ENCODE measurements around the gene NR1H3. TPM values are rescaled to one million over a fixed set of nuclear protein-coding genes. Genes with fewer than 3 reads are reported as not detected.
"Not testable (repeated sequence)": the region's sequence is repeated elsewhere in the genome, so short reads cannot be mapped to it uniquely, and the experiment has no call there.

NR1H3 gene
- total RNA-seq, 1 experiment from 2014 or later = 147 TPM

DNA sequence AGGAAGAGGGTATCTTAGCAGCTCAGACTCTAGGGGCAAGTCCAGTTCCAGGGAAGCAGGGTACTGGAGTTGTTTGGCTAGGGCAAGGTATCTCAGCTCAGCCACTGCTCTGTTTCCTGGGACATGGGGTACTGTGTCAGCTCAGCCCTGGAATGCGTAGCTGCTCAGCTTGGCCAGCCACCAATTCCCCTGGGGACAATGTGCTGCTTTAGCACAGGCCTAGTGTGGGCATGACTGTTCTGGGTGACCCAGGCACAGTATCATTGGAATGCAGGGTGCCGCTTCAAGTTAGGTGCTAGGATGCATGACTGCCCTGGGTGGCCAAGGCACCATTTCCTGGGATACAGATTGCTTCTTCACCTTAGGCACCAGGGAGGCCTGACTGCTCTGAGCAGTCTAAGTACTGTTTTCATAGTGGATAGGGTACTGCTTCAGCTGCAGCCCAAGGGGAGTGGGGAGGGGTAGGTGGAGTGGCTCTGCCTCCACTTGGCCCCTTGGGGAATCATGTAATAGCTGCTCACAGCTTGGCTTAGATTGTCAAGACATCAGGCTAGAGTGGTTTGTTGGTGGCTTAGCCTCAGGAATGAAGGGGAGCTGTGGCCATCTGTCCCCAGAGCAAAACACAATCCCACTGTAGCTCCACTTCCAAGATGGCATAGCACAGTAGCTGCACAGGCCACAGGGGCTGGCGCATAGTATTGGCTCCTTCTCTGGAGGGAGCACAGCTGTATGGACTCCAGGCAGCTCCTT lies 48.1 kb downstream of the NR1H3 start:
- DNase-seq (ENCODE audit: low spot score) = no peak

- DNase-seq (ENCODE audit: low spot score) = no peak
These were observed 48.7 kb downstream of the NR1H3 start for GRCh38 chr11:47306484-47306844.

DNA sequence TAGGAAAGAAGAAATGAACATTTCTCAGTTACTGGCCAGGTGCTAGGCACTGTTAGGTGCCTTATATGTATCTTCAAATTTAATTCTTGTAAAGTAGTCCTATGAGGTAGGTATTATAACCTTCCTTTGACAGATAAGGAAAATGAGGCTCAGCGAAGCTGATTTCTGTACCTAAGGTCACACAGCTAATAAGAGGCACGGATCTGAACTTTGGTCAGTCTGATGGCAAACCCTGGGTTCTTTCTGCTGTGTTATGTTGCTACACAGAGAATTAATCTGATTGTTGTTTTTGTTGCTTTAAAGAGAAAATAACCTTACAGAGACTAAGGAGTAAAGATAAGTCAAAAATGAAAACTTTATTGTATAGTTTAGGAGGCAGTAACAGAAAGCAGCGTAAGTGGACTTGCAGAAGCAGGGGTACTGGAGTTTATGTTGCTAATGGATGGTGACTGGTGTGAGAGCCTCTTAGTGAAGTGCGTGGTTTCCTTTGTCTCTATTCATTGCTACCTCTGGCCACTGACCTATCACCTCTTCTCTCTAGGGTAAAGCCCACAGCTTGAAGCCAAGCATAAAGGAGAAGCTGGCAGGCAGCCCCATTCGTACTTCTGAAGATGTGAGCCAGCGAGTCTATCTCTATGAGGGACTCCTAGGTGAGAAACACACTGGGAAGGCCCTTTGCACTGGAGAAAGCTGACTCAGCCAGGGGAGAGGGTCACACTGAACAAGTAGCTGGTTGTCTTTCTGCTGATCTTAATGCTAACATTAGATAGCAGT lies 50.4 kb downstream of the NR1H3 start:
- DNase-seq (ENCODE audit: low spot score) = no peak

- DNase-seq (ENCODE audit: low spot score) = no peak
These were observed 57.2 kb downstream of the NR1H3 start for GRCh38 chr11:47314992-47315391.

GRCh38 chr11:47316501-47316900 lies 58.7 kb downstream of the NR1H3 start:
- not testable (repeated sequence) for DNase-seq (ENCODE audit: low spot score)

DNA sequence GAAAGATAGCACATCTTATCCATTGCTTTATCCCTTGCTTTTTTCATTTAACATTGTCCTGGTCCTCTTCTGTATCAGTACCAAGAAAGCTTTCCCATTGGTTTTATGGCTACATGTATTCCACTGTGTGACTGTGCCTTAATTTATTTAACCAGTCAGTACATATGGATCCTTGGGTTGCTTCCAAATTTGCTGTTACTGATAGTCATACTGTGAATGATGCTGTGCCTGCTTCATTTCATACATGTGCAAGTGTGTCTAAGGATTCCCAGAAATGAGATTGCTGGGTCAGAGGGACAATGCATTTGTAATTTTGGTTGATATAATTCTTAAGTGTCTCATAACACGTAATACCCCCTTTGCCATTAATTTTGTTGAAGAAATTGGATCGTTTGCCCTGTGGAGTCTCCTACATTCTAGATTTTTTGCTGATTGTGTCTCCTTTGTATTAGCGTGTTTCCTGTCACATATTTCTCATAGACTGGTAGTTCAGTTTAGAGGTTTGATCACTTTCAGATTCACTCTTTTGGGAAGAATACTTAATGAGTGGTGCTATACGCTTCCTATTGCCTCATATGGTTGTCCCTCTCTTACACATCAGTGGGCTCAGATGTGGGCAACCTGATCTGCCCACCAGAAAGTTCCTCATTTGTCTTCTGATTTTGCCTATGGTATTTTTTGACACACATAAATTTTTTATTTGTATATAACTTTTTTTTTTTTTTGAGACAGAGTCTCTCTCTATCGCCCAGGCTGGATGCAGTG lies 59.5 kb downstream of the NR1H3 start:
- no peak for DNase-seq (ENCODE audit: low spot score)

DNA sequence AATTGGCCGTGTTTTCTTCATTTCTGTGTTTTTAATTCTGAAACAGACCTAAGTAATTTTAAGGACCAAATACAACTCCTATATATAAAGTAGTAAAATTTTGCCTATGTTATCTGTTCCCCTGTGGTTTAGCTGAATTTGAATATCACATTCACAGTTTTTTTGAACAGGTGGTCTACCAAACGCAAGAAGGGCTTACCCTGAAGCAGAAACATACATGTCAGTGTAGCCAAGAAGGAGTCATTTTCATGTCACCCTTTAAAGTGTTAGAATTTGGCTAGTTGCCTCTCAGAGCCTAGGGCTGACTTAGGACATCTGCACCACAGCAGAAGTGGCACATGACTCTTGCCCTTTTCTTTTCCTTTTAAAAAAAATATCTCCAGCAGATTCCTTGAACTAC lies 60.4 kb downstream of the NR1H3 start:
- DNase-seq (ENCODE audit: low spot score) = no peak

Other genes with a start within 250 kb of the NR1H3 start
- 162 and 181 TPM in 2 replicates for gene ARFGAP2, start 81.1 kb upstream of the NR1H3 start, total RNA-seq (2014; rRNA removed; shearing (Covaris generic))
- gene PACSIN3, start 71.6 kb upstream of the NR1H3 start, total RNA-seq (2014; rRNA removed; shearing (Covaris generic)) = 2.6 and 3.7 TPM in 2 replicates
- 17.1 and 25.7 TPM in 2 replicates for gene DDB2, start 43.0 kb upstream of the NR1H3 start, total RNA-seq (2014; rRNA removed; shearing (Covaris generic))
- gene ACP2, start 9.2 kb upstream of the NR1H3 start, total RNA-seq (2014; rRNA removed; shearing (Covaris generic)) = 42.9 and 48.5 TPM in 2 replicates
- 44.0 and 46.2 TPM in 2 replicates for gene MADD, start 12.1 kb downstream of the NR1H3 start, total RNA-seq (2014; rRNA removed; shearing (Covaris generic))
- gene MYBPC3, start 94.7 kb downstream of the NR1H3 start, total RNA-seq (2014; rRNA removed; shearing (Covaris generic)) = 0.05 TPM in 1 of 2 replicates, not detected in the other
- gene SPI1, start 120.6 kb downstream of the NR1H3 start, total RNA-seq (2014; rRNA removed; shearing (Covaris generic)) = not detected in 2 replicates
- gene SLC39A13, start 150.6 kb downstream of the NR1H3 start, total RNA-seq (2014; rRNA removed; shearing (Covaris generic)) = 56.0 and 67.0 TPM in 2 replicates
- 206 and 222 TPM in 2 replicates for gene PSMC3, start 168.4 kb downstream of the NR1H3 start, total RNA-seq (2014; rRNA removed; shearing (Covaris generic))
- not detected in 2 replicates for gene RAPSN, start 191.1 kb downstream of the NR1H3 start, total RNA-seq (2014; rRNA removed; shearing (Covaris generic))